ENCODE results near the gene SHE.

Gene SHE

DNA sequence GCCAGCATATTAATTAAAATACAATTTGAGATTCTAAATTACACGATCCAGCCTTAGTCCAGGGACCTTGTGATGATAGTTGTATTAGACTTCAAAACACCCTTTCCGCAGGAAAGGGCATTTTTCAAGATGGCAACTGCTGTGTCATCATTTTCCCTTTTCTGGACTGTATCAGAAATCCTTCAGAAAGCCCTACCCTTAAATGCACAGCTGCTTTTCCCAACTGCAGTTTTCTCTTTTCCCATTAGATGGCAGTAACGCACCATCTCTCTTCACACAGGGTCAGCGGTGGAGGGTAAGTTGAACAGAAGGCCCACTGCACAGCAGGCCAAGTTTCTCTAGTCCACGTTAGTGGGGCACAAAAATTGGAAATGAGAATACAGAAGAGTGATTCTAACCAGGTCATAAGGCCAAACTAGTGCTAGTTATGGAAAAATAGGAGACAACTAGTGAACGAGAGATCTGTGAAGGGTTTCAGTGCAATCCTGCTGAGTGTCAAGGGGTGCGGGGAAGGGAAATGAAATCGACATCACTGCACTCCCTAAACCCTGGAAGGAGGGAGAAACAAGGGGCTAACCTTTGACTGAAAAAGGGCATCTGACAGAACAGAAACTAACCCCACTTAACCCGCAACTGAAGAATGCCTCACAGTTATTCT is 22.3 kb downstream of the SHE start:
- peak; percentile 80 for DNase-seq (ENCODE audit: low read depth)

- peak; percentile 7 for DNase-seq (ENCODE audit: low read depth)
Observed at GRCh38 chr1:154478639-154479038, 23.6 kb downstream of the SHE start.

DNA sequence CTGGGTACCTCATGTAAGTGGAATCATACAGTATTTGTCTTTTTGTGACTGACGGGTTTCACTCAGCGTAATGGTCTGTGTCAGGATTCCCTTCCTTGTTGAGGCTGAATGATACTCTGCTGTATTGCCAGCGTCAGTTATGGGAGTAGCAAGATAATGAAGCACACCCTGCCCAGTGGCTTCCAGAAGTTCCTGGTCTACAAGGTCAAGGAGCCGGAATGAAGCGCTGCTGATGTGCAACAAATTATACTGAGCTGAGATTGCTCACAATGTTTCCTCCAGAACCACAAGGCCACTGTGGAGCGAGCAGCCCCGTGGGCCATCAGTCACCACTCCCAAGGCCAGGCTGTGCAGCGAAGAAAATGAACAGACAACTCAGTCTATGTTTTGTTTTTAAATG is 24.2 kb downstream of the SHE start:
- peak; percentile 28 for DNase-seq (ENCODE audit: low read depth)

DNA sequence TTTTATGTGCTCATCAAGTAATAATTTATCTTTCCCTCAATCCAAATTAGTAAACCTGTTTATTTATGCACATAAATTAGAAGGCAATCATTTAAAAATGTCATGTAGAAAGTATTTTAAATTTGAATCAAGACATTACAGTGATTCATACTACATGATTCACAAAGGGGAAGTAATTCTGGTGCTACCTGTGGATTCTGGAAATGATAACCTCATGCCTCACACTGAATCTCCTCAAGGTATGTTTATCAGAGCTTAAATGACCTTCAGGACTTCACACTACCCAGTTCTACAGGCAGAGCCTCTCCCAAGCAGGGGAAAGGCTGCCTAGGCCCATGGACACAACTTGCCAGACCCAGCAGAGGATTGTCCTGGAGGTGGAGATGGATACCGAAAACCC is 25.4 kb downstream of the SHE start:
- no peak for DNase-seq (ENCODE audit: low read depth)

DNA sequence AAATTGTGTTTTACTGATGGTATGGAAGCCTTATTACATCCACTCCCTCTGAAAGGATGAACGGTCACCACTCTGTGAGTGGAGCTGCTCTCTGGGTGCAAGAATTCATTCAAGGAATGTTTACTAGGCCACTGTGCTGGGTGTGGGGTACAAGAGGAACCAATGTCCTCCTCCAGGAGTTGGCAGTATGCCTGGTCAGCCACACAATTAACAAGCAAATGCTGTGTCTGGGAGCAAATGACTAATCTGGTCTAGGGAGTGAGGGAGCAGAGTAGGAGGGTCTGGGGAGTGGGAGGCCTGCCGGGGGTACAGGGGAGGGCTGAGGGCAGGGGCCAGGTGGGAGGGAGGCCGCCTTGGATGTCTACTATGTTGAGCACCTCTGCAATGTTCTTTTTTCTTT is 27.4 kb downstream of the SHE start:
- DNase-seq (ENCODE audit: low read depth): peak; percentile 83

DNA sequence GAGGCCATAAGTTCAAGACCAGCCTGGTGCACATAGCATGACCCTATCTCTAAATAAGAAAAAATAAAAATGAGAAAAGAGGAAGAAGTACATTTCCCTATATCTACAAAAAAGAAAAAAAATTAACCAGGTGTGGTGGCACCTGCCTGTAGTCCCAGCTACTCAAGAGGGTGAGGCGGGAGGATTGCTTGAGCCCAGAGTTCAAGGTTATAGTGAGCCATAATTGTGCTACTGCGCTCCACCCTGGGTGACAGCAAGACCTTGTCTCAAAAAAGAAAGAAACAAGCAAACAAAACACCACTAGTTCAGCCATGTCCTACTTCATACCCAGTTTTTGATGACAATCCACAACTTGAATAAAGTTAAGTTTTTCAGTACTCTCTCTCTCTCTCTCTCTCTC is 30.9 kb downstream of the SHE start:
- no peak for DNase-seq (ENCODE audit: low read depth)

- DNase-seq (ENCODE audit: low read depth): no peak
Observed at GRCh38 chr1:154469844-154470560, 32.2 kb downstream of the SHE start.

GRCh38 chr1:154468535-154469250 is 33.5 kb downstream of the SHE start:
- no peak for DNase-seq (ENCODE audit: low read depth)

- no peak for DNase-seq (ENCODE audit: low read depth)
Observed at GRCh38 chr1:154467434-154468102, 34.6 kb downstream of the SHE start.

- DNase-seq (ENCODE audit: low read depth): no peak
Observed at GRCh38 chr1:154466921-154467417, 35.2 kb downstream of the SHE start.

- DNase-seq (ENCODE audit: low read depth): no peak
Observed at GRCh38 chr1:154466206-154466605, 36.0 kb downstream of the SHE start.

DNA sequence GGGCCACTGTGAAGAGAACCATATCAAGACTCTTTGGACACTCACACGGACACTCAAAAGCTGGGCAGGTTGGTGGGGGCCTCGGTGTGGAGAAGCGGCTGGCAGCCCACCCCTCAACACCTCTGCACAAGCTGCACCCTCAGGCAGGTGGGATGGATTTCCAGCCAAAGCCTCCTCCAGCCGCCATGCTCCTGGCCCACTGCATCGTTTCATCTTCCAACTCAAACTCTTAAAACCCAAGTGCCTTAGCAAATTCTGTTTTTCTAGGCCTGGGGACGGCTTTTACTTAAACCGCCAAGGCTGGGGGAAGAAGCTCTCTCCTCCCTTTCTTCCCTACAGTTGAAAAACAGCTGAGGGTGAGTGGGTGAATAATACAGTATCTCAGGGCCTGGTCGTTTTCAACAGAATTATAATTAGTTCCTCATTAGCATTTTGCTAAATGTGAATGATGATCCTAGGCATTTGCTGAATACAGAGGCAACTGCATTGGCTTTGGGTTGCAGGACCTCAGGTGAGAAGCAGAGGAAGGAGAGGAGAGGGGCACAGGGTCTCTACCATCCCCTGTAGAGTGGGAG is 36.5 kb downstream of the SHE start:
- no peak for DNase-seq (ENCODE audit: low read depth)

DNA sequence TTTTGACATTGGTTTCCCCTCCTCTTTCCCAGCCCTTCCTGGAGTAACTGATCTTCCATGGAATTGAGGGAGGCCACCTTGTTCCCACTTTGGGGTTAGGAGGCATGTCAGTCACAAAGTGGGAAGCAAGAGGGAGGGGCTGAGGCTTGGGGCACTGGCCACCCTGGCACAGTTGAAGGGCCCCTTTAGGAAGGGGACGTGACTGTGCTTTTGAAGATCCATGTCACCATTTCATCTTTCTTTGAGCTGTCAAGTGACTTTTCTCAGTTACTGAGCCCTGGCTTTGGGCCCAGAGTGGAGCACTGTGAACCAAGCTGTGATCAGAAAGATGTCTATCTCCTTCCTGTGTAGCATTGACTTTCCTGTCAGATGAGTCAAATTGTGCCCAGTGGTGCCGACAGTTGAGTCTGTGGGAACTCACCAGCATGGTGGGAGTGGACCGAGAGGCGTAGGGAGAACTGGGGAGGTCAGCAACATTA is 38.7 kb downstream of the SHE start:
- DNase-seq (ENCODE audit: low read depth): no peak

- no peak for DNase-seq (ENCODE audit: low read depth)
Observed at GRCh38 chr1:154460695-154461260, 41.4 kb downstream of the SHE start.

GRCh38 chr1:154459080-154459479 is 43.1 kb downstream of the SHE start:
- no peak for DNase-seq (ENCODE audit: low read depth)

GRCh38 chr1:154456631-154457030 is 45.6 kb downstream of the SHE start:
- DNase-seq (ENCODE audit: low read depth): no peak

DNA sequence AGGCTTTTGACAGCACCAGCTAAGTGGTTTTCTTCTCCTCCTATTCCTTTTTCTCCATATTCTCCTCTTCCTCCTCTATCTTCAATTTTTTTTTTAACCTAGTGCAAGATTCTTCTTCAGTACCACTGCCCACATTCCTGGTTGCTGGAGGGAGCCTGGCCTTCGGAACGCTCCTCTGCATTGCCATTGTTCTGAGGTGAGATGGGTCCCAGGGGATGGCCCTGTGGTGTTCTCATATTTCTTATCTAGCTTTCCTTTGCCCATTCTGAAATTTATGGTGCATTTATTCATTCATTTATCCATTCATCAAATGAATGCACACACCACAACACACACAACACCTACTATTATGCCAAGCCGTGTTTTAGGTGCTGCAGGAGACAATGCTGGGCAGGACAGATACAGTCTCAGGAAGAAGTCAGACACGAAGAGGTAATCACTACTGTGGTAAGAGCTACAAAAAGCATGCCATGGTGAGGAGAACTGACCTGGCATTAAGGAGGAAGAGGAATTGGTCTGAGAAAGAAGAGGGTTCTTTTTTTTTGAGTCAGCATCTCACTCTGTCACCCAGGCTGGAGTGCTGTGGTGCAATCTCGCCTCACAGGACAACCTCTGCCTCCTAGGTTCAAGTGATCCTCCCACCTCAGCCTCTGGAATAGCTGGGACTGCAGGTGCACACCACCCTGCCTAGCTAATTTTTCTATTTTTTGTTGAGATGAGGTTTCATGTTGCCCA is 47.7 kb downstream of the SHE start:
- DNase-seq (ENCODE audit: low read depth): no peak

- DNase-seq (ENCODE audit: low read depth): no peak
Observed at GRCh38 chr1:154453574-154454352, 48.4 kb downstream of the SHE start.

- DNase-seq (ENCODE audit: low read depth): no peak
Observed at GRCh38 chr1:154453161-154453560, 49.1 kb downstream of the SHE start.

DNA sequence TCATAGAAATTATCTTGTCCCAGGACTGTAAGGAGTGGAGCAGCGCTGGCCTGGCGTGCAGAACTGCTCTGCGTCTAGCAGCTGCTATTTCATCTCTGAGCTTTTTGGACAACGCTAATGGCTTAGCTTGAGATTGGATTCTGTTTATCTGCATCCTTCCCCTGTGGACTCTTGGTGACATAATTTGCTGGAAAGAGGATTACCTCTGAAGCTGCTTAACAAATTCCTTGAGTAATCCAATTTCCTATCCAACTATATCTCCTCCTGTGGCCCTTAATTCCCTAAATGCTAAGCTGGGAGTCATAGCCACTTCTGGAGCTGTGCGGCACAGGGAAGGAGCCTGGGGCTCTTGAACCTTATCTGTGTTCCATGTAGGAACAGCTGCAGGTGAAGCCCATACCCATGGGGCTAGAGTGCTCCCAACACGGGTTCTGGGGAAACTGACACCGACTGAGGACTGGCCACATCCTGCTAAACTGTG is 53.8 kb downstream of the SHE start:
- no peak for DNase-seq (ENCODE audit: low read depth)

All from amniotic epithelial cell (primary cell).